Medulla oblongata (tissue), 1 donor: ENCODE measurements around the gene RAD51D.
"Not testable (repeated sequence)": the region's sequence is repeated elsewhere in the genome, so short reads cannot be mapped to it uniquely, and the experiment has no call there.

Experiments
- DNase-seq: peaks from one replicate; pipeline ENCODE4 v3.0.0-alpha.2; 2015; ENCODE audit errors: extremely low spot score

The RAD51D gene

DNA sequence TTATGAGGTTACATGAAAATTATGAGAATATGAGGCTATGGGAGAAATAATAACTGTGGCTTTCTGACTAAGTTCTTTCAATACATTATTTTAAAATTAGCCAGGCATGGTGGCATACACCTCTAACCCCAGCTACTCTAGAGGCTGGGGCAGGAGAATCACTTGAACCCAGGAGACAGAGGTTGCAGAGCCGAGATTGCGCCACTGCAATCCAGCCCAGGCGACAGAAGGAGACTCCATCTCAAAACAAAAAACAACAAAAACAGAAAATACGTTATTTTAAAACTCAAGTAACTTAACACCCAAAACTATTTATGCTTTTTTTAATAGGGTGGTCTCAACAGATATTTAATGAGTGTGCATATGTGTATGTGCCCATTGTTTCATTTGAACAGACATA lies 53.8 kb downstream of the RAD51D start:
- DNase-seq: no peak

DNA sequence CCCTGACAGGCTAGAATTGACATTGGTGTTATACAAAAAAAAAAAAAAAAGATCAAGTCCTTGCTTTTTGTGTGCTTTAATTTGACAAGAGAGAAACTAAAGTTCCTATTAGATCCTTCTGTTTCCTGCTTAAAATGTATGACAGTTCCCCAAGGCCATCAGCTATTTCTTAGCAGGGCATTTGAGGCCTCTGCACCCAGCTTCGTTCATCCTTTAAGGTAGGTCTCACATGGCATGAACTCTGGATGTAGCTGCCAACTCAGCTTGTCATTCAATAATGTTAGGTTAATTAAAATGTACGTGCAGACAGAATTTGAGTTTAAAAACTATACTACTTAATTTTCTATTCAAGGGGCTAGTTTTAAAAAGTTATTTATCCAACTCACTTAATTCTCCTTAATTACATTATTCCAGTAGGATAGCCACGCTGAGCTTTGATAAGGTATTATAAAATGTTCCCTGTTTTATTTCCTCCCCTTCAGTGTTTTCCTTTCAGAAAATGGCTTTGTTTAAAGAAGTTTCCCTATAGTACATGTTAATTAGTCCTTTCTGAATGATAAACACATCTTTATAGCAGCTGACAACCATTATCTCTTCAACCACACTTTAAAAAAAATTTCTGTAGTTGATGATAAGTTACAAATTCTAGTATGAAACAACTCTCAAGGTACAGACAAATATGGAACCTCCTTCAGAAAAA lies 55.0 kb downstream of the RAD51D start:
- DNase-seq: no peak

DNA sequence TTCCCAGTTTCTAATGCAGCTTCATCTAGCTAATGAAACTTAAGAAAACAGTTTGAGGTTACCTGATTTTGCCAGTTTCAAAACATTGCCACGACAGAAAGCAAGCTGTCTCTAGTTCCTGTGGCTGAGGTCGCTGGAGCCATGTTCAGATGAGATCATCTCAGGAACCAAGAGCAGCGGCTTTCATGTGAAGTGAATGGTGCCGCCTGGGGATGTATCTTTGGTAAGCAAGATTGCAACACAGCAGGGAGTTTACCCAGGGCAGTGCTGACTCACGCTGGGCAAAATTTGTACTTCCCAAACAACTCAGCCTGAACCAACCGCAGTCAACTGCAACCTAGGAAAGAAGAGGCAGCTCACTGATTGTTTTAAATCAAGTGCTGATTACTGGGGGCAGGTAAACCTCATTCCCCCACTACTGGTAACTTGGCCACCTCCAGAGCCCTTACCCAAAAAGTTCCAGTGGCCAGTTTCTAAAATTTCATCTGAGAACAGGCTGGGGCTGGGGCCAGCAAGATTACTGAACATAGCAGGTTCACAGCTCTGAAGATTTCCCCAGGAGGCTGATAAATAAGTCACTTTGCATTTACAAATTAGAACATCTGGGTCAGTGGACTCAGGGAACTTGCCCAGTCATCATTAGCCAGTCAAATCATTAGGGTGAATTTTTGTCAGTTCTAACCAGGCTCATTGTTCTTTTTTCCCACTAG lies 56.0 kb downstream of the RAD51D start, which contains the start of gene RFFL:
RFFL (minus strand) TSS at position 194 of the 710 bp plus-strand sequence. CDS start 37,154 bp downstream, outside the sequence.
- peak; percentile 98 for DNase-seq

DNA sequence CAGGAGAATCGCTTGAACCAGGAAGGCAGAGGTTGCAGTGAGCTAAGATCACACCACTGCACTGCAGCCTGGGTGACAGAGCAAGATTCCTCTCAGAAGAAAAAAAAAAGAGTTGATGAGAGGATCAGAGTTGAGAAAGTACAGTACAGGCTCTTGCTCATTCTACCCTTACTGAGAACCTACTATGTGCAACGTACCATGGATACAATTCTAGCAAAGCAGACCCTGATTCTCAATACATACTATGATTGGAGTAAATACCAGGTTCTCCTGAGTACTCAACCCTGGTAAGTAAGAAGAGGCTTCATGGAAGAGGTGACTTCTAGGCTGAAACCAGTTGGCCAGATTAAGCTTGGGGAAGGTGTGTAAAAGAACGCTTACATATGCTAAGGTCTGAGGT lies 57.4 kb downstream of the RAD51D start:
- DNase-seq: no peak

DNA sequence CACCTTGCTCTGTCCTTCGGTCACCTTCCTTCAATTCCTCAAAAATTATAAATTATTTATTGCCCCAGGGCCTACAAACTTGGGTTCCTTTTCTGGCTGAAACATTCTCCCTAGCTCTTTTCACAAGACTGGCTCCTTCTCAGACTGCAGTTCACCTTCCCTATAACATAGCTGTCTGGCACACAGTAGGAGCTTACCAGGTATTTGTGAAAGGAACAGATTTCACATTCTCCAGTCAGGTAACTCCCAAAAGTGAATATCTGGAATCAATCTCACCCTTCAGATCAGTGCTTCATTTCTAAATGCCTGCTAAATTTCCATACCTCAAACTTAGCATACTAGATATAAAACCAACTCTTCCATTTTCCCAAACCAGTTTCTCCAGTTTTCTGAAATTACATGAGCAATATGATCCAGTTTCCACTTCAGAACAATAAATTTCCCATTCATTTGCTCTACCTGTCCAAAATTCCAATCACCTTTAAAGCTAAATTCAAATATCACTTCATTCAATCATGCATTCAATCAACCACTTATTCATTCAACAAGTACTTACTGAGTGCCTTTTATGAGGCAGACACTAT lies 62.2 kb downstream of the RAD51D start:
- no peak for DNase-seq

DNA sequence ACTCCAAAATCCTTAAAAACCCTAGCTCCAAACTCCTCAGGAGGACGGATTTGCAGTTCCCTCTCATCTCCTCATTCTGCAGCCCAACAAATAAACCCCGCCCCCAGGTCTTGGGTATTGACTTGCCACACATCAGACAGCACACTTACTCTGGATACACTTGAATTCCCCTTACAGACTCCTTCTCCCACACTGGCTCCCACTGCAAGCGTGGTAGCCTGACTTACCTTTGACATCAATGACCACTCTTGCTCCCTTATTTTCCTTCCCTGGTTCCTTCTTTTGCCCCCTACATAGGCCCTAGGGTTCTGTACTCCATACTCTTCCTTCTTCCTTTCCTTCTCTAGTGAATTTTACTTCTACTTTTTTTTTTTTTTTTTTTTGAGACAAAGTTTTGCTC lies 63.6 kb downstream of the RAD51D start:
- DNase-seq: no peak

DNA sequence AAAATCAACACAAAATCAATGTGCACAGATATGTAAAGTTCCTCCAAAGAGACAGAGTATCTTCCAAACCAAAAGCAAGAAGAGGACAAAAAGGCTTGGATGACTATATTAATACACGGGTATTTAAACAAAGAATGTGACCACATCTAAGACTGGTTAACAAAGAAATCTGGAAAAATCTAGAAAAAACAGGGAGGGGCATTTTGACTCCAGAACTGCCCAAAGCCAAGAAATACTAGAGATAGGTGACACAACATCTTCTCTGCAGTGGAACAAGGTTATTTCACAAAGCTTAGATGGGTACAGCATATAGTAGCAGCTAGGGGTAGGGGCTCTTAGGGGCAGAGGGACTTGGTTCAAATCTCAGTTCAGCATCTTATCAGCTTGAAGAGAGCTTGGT lies 66.5 kb downstream of the RAD51D start:
- no peak for DNase-seq

DNA sequence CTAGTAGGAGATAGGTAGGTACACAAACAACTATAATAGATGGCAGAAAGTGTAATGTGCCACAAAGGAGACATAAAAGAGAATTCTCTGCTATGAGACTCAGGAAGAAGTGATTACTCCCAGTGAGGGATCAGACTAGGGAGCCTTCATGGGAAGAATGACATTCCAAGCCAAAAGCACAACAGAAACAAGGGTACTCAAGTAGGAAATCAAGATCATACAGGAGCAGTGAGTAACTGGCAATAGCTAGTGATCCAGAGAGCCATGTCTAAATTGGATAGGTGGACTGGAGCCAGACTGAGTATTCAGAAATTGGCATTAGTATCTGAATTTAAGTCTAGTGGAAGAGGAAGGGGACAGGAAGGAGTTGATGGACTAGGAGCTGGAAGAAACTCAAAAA lies 66.9 kb downstream of the RAD51D start:
- DNase-seq: no peak

DNA sequence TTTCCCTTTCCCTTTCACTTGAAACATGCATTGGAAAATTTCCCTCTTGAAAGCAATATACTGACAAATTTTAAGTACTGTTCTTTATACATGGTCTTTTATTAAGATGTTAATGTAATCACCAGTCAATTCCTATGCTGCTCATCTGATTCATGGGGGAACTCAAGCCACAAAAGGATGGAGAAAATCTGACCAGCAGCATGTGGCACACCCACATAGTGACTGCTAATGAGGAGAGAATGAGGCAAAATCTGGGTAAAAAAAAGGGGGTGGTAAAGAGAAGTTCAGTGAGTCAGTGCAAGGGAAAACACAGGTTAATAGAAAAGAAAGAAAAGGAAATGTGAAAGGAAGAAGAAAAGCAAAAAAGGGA lies 67.4 kb downstream of the RAD51D start:
- DNase-seq: no peak

DNA sequence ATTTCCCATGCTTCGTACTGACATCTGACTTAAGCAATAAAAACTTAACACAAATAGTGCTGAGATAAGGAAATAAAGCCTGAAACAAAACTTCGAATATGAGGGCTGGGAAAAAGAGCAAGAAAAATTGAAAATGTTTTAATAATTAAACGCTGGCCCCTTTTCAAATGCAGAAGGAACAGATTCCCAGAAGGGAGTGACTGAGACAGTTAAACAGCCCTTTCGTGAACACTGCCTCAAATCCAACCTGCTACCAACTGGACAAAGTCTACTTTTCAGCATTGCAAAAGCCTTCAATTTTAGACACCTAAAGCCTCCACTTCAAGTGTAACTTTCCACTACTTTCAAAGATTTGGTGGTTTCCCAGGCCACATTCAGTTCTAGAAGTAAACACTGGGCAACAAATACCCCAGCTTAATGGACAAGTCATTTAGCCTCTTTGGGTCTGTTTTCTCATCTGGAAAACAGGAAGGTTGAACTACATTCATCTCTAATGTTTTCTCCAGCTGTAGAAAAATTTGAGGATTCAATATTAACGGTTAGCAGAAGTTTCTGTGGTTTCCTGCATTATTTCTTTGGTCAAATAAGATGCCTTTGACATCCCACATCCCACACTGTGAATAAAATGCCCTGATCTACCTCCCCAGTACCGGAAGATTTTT lies 68.0 kb downstream of the RAD51D start:
- peak; percentile 74 for DNase-seq

DNA sequence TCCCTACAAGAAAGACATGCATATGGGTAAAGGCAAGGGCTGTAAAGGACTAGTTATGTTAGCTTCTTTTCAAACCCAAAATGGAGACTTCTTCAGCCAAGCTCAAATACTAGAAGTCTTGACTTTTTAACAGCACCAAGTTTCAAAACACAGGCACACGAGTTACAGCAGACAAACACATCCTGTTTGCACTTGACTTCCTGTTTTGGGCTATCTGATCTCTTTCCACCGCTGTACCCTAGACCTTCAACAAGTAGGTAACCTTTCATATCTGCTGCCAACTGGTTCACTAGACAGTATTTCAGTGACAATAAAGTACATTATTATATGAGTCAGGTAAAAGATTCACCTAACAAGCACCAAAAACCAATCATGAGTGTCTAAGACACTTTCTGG lies 68.5 kb downstream of the RAD51D start:
- peak; percentile 70 for DNase-seq

DNA sequence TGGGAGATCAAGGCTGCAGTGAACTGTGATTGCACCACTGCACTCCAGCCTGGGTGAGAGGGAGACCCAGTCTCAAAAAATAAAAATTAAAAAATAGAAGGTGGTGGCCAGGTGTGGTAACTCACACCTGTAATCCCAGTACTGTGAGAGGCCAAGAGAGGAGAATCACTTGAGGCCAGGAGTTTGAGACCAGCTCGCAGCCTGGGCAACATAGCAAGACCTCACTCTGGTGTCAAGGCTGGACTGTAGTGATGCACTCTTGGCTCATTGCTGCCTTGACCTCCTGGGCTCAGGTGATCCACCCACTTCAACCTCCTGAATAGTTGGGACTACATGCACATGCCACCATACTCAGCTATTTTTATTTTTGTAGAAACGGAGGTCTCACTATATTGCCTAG lies 69.5 kb downstream of the RAD51D start:
- no peak for DNase-seq

DNA sequence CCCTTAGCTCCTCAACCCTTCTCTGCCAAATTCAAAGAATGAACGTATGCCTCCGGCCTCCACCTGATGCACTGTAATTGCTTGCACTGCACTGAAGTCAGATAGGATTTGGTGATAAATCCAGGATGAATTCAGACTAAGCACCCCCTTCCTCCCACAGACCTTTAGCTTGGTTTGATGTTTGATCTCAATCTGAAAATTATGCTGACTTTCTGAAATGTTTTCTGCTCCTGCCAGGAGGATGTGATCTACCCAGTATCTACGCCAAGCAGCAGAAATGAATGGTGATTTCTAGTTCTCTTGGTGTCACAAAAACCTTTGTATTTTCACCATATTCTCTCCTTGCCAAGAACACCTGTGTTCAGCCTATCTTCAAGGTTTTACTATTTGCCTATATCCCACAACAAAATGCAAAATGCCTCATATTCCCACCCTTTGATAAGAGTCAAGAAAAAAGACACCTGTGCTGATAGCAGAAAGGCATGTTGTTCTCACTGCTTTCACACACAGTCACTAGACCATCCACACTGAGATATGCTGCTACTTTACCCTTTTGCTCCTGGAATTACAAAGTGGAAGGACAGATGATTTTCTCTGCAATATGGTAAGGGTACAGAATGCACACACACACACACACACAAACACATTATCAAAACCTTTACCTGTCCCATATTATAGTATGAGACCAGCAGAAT lies 70.8 kb downstream of the RAD51D start:
- no peak for DNase-seq

DNA sequence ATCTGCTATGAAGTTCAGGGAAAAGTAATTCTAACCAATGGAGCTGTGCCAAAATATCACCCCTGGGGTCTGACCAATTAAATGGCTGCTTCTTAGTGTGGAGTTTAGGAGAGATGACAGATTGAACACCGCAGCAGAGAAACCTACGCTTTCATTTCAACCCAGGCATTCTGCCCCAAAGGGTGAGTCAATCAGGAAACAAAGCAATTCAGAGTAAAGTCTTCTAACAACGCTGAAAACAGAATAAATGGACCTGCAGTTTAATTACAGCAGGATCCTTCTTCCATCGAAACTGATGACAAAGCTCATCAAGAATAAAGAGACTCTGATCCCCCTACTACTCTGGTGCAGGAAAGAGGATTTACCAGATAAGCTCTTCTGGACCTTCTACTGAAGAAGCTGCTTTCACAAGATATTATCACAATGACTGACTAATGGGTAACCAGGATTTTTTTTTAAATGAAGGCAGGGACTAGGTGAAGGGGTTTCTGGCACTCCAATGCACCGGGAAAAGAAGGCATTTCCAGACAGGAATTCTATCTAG lies 72.8 kb downstream of the RAD51D start:
- DNase-seq: peak; percentile 60

DNA sequence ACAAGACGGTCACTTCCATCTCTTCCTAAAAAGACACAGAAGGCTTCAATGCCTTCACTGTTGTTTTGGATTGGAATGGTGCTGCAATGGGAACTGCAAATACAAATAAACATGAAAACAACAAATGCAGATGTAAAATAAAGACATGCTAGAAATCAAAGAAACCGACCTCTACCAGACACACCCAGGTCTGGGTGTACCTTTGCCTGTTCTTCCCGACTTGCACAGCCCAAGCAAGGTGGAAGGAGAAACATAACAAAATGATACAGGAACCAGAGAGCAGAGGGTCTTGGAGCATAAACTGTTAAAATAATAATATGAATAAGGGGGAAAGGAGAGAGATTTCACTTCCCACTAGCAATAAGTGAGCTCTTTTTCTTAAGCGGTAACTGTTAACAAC lies 73.4 kb downstream of the RAD51D start:
- no peak for DNase-seq

DNA sequence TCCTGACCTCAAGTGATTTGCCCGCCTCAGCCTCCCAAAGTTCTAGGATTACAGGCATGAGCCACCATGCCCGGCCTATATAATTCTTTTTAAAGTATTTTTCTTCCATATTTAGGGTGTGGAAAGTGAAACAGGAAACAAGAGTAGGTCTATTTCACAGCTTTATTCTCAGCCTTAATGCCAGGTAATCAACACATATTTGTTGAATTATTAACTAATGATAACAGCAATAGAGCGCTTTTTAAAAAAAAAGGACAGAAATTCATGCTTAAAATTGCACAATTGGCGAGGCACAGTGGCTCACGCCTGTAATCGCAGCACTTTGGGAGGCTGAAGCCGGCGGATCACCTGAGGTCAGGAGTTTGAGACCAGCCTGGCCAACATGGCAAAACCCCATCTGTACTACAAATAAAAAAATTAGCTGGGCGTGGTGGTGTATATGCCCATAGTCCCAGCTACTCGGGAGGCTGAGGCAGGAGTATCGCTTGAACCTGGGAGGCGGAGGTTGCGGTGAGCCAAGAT lies 74.1 kb downstream of the RAD51D start:
- not testable (repeated sequence) for DNase-seq

DNA sequence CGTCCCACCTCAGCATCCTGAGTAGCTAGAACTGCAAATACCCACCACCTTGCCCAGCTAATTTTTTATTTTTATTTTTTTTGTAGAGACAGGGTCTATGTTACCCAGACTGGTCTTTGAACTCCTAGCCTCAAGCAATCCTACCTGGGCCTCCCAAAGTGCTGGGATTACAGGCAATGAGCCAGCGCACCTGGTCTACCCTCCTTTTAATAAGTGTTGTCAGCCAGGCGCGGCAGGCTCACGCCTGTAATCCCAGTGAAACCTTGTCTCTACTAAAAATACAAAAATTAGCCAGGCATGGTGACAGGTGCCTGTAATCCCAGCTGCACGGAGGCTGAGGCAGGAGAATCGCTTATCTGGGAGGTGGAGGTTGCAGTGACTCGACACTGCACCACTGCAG lies 75.5 kb downstream of the RAD51D start:
- DNase-seq: no peak
